Nephron (organoid): ENCODE measurements around the gene TERB1.

Source experiments
- H3K27ac Mint-ChIP-seq, 3 experiments: 2 replicates each; pipeline ENCODE4 v1.8.0; 2020; ENCODE audit warnings: mixed read lengths in 3 of 3, mild to moderate bottlenecking in 2 of 3, moderate library complexity in 1 of 3
- H3K27me3 Mint-ChIP-seq: 2 replicates; pipeline ENCODE4 v1.8.0; 2021; ENCODE audit warnings: low read depth, mild to moderate bottlenecking, moderate library complexity, mixed read lengths
- H3K36me3 Mint-ChIP-seq: 2 replicates; pipeline ENCODE4 v1.8.0; 2020; ENCODE audit warnings: low read depth, mixed read lengths
- H3K4me1 Mint-ChIP-seq: 2 replicates; pipeline ENCODE4 v1.8.0; 2020; ENCODE audit warnings: mixed read lengths
- H3K4me3 Mint-ChIP-seq, 3 experiments: 2 replicates each; pipeline ENCODE4 v1.8.0; 2020; ENCODE audit warnings: mild to moderate bottlenecking in 3 of 3, mixed read lengths in 3 of 3, moderate library complexity in 2 of 3
- H3K9me3 Mint-ChIP-seq: 2 replicates; pipeline ENCODE4 v1.8.0; 2020; ENCODE audit warnings: mixed read lengths
- CTCF ChIP-seq, 3 experiments: fragments of 200-600 bp; sonication (generic); IDR thresholded peaks; one replicate each; pipeline ENCODE4 v1.5.0; 2021; ENCODE audit warnings: antibody characterized with exemption in 3 of 3; ENCODE audit not compliant: unreplicated experiment in 3 of 3

Gene TERB1

GRCh38 chr16:66751053-66751302, 50.4 kb downstream of the TERB1 start:
- Mint-ChIP-seq H3K4me3 (peak overlapping the region; percentile 86 to 91 (median 91)), H3K27me3 (peaks cover 14% of the 10 kb centered on the region), H3K4me1 (peaks cover 31% of the 10 kb centered on the region), H3K27ac (peak overlapping the region; percentile 68 to 98 (median 87)), H3K9me3 (no peaks in the 10 kb centered on the region), H3K36me3 (peaks cover 32% of the 10 kb centered on the region)
- TF ChIP-seq CTCF (IDR thresholded peaks at IDR 0.05; ENCODE audit: unreplicated experiment in 3 of 3), result no peak

- peaks cover 14% of the 10 kb centered on the region for H3K27me3 Mint-ChIP-seq
- peak overlapping the region; percentile 68 to 98 (median 87) for H3K27ac Mint-ChIP-seq
- peaks cover 31% of the 10 kb centered on the region for H3K4me1 Mint-ChIP-seq
- peak overlapping the region; percentile 86 to 91 (median 91) for H3K4me3 Mint-ChIP-seq
- H3K9me3 Mint-ChIP-seq, result no peaks in the 10 kb centered on the region
- no peak for TF ChIP-seq CTCF (IDR thresholded peaks at IDR 0.05; ENCODE audit: unreplicated experiment in 3 of 3)
- H3K36me3 Mint-ChIP-seq, result peaks cover 34% of the 10 kb centered on the region
Measured at GRCh38 chr16:66750279-66751052, 50.9 kb downstream of the TERB1 start.

DNA sequence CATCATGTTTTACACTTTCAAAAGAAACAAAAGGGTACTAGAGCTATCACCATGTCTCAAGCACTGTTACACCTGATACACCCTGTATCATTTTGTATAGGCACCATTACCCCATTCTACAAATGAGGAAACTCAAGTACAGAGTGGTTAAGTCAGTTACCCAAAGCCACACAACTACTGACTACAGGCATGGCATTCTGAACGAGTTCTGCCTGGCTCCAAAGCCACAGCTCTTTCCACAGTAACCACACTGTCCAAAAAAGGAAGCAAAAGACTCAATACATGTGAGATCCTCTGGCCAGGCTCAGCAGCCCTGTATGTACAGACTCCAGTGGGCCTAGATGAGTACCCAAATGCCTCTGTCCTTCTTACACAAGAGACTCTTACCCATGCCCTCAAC, 54.7 kb downstream of the TERB1 start:
- H3K4me3 Mint-ChIP-seq, result peak overlapping the region in 1 of 3 experiments; percentile 32
- H3K27ac Mint-ChIP-seq, result no peak overlapping the region
- no peak for TF ChIP-seq CTCF (IDR thresholded peaks at IDR 0.05; ENCODE audit: unreplicated experiment in 3 of 3)
- no peaks in the 10 kb centered on the region for H3K27me3 Mint-ChIP-seq
- peaks cover 35% of the 10 kb centered on the region for H3K4me1 Mint-ChIP-seq
- H3K9me3 Mint-ChIP-seq, result no peaks in the 10 kb centered on the region
- peaks cover 52% of the 10 kb centered on the region for H3K36me3 Mint-ChIP-seq

- TF ChIP-seq CTCF (IDR thresholded peaks at IDR 0.05; ENCODE audit: unreplicated experiment in 3 of 3), result no peak
- peaks cover 57% of the 10 kb centered on the region for H3K36me3 Mint-ChIP-seq
- no peaks in the 10 kb centered on the region for H3K9me3 Mint-ChIP-seq
- H3K4me3 Mint-ChIP-seq, result no peak overlapping the region
- H3K4me1 Mint-ChIP-seq, result peaks cover 41% of the 10 kb centered on the region
- H3K27ac Mint-ChIP-seq, result no peak overlapping the region
- H3K27me3 Mint-ChIP-seq, result no peaks in the 10 kb centered on the region
Measured at GRCh38 chr16:66746048-66746447, 55.3 kb downstream of the TERB1 start.

DNA sequence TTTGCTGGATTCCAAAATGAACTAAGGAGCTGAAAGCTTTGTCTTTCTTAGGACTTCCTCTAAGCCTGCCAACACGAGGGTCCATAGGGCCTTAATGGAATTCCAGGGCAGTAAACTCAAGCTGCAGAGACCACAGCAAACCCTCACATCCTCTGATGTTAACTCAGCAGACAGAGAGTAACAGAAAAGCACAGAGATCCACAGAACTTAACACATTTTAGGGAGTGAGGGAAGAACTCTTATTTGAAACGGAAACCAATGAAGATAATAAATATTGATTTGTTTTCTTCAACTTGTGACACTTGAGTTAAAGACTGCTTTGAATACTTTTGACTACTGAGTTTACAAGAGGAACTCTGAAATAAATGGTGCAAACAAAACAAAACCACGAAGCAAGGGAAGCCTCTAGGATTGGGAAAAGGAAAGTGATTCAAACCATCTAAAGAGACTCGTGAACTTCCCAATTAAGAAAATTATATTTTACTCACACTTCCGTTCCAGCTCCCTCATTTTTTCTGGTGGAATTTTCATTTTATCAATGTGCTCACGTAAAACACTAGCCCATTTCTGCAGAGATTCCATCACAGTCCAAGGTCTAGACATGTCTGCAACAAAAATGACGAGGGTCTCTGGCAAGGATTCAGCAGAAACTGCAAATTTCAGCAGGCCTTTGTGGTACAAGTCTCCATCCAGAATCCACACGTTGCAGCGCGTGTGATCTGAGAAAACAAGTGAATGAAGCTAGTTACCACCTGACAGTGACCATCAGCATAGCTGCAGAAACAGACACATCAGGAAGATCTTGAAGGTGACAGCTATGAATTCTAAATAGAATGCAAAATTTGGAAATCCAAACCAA, 59.2 kb downstream of the TERB1 start:
- Mint-ChIP-seq H3K27ac (peak overlapping the region; percentile 48 to 90 (median 84)), H3K4me1 (peaks cover 29% of the 10 kb centered on the region), H3K4me3 (no peak overlapping the region), H3K36me3 (peaks cover 60% of the 10 kb centered on the region), H3K9me3 (no peaks in the 10 kb centered on the region), H3K27me3 (no peaks in the 10 kb centered on the region)
- TF ChIP-seq CTCF (IDR thresholded peaks at IDR 0.05; ENCODE audit: unreplicated experiment in 3 of 3), result no peak
